CD8-positive, alpha-beta memory T cell (primary cell): ENCODE results near the gene PCNX1. TPM values are rescaled to one million over a fixed set of nuclear protein-coding genes. Genes with fewer than 3 reads are reported as not detected.

Experiments
- CTCF ChIA-PET: fragments of 350-600 bp; sonication (Branson Sonifier 250); formaldehyde crosslinking; loops from one replicate; lab custom pipeline; 2021; ENCODE audit warnings: antibody characterized with exemption; lab: Charles Lee
- POLR2A ChIA-PET: fragments of 350-600 bp; sonication (Branson Sonifier 250); formaldehyde crosslinking; loops from one replicate; lab custom pipeline; 2021; ENCODE audit warnings: antibody characterized with exemption; lab: Charles Lee
- DNase-seq, 5 donors: peaks; one replicate each; pipeline versions ENCODE4 v3.0.0 to v3.0.0-alpha.2; 2020 to 2022; ENCODE audit warnings: mixed read lengths in 1 of 5
- H3K27ac ChIP-seq: one replicate; pipeline ENCODE4 v1.7.0; 2013; ENCODE audit warnings: low read depth, mild to moderate bottlenecking, low read length, moderate library complexity
- H3K27me3 ChIP-seq: 2 replicates; pipeline ENCODE4 v1.7.0; 2013; ENCODE audit warnings: low read length, mild to moderate bottlenecking; ENCODE audit not compliant: insufficient read depth, poor library complexity, severe bottlenecking
- H3K36me3 ChIP-seq: 2 replicates; pipeline ENCODE4 v1.7.0; 2013; ENCODE audit warnings: mild to moderate bottlenecking, low read length, moderate library complexity; ENCODE audit not compliant: insufficient read depth
- H3K4me1 ChIP-seq: 2 replicates; pipeline ENCODE4 v1.7.0; 2013; ENCODE audit warnings: mild to moderate bottlenecking, low read length, moderate library complexity; ENCODE audit not compliant: insufficient read depth
- H3K4me3 ChIP-seq: 2 replicates; pipeline ENCODE4 v1.7.0; 2013; ENCODE audit warnings: mild to moderate bottlenecking, low read length
- H3K9me3 ChIP-seq: 2 replicates; pipeline ENCODE4 v1.7.0; 2013; ENCODE audit warnings: mild to moderate bottlenecking, low read length
- H3K27ac Mint-ChIP-seq, 8 donors: one replicate each; pipeline ENCODE4 v1.8.0; 2020 to 2021; ENCODE audit warnings: mixed read lengths in 8 of 8, mild to moderate bottlenecking in 6 of 8, inconsistent platforms in 3 of 8, moderate library complexity in 3 of 8
- H3K27me3 Mint-ChIP-seq, 2 donors: one replicate each; pipeline ENCODE4 v1.8.0; 2020 to 2021; ENCODE audit warnings: mixed read lengths in 2 of 2, mild to moderate bottlenecking in 1 of 2, moderate library complexity in 1 of 2
- H3K36me3 Mint-ChIP-seq, 3 donors: one replicate each; pipeline ENCODE4 v1.8.0; 2020 to 2021; ENCODE audit warnings: mixed read lengths in 3 of 3, inconsistent platforms in 1 of 3, mild to moderate bottlenecking in 1 of 3
- H3K4me1 Mint-ChIP-seq, 3 donors: one replicate each; pipeline ENCODE4 v1.8.0; 2020 to 2021; ENCODE audit warnings: mixed read lengths in 3 of 3, inconsistent platforms in 1 of 3, mild to moderate bottlenecking in 1 of 3
- H3K4me3 Mint-ChIP-seq, 7 donors: one replicate each; pipeline ENCODE4 v1.8.0; 2020 to 2021; ENCODE audit warnings: mixed read lengths in 7 of 7, mild to moderate bottlenecking in 6 of 7, moderate library complexity in 4 of 7, inconsistent platforms in 2 of 7
- H3K9me3 Mint-ChIP-seq, 5 donors: one replicate each; pipeline ENCODE4 v1.8.0; 2020 to 2022; ENCODE audit warnings: mixed read lengths in 5 of 5, mild to moderate bottlenecking in 3 of 5, moderate library complexity in 2 of 5, inconsistent platforms in 1 of 5
- polyA plus RNA-seq: library from polyadenylated mRNA; unstranded; fragments of 300-500 nt; fragmentation: Illumina TruSeq; gene quantifications from one replicate; pipeline ENCODE4 v1.2.3, GENCODE V29; 2021
- total RNA-seq, 2 experiments: library from RNA; stranded (reverse); gene quantifications; one replicate each; pipeline ENCODE4 v1.2.3, GENCODE V29; 2021

Gene PCNX1
- total and polyA plus RNA-seq, 3 experiments from 2014 or later, result 13.4 to 46.2 (median 37.4) TPM

DNA sequence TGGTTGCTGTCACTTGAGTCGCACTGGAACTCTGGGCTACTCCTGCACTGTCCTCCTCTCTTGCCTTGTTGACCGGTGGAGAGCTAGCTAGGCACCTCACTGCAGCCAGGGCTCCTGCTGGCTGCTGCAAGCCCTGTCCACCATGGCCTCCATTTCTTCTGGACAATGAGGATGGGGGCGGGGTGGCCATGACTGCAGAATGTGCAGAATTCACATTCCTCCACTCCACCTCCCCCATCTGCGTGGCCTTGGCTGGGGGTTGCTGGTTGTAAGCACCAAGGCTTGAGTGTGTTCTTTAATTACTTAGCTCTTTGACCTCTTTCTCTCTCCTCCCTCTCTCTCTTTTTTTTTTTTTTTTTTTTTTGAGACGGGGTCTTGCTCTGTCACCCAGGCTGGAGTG lies 248.5 kb downstream of the PCNX1 start:
- Mint-ChIP-seq H3K36me3 (peaks cover 0 to 21% (median under 1%) of the 10 kb centered on the region in 3 donors), H3K27ac (peak overlapping the region in 1 of 8 donors; percentile 47), H3K4me3 (no peak overlapping the region), H3K27me3 (peaks cover 0 to 3% of the 10 kb centered on the region in 2 donors), H3K4me1 (no peaks in the 10 kb centered on the region), H3K9me3 (peaks cover 0 to 9% (median 7%) of the 10 kb centered on the region in 5 donors)
- Histone ChIP-seq H3K27ac (no peak overlapping the region), H3K4me1 (no peaks in the 10 kb centered on the region), H3K36me3 (no peaks in the 10 kb centered on the region), H3K4me3 (no peak overlapping the region), H3K27me3 (no peaks in the 10 kb centered on the region), H3K9me3 (no peaks in the 10 kb centered on the region)
- DNase-seq, result no peak
- POLR2A ChIA-PET, result no interaction called here
- CTCF ChIA-PET, result no interaction called here

DNA sequence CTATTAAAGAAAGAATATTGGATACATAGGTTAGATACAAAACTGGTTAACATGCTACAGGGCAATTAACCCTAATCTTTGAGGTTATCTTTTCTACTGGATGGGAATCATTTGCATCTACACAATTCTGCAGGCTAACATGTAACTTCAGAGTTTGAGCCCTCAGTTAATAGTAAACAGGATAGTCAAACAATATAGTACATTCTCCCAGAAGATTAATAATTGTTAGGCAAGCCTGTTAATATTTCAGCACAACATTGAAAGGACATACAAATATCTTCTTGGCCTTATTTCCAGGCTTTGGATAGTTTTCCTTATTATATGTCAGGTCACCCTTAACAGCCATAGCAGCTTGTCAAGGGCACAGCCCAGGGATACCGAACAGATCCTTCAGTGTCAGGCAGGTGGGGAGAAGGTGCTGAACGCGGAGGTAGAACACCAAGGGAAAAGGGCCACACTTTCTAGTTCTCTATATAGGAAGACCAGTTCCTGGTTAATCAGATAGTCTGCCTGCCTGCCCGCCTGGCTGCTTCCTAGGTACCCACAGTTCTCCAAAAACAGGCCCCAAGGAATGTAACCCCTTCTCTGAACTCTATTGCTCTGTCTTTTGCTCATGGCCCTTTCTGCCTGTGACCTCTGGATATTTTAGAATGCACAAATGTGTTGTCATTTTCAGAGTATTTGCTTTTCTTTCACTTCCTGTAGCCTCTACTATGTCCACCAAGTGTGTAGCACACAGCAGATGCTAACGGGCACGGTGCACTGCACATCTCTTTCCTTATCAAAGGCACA lies 256.0 kb downstream of the PCNX1 start:
- ChIA-PET CTCF (no interaction called here), POLR2A (no interaction called here)
- no peak overlapping the region for H3K27ac ChIP-seq
- H3K27me3 ChIP-seq, result no peaks in the 10 kb centered on the region
- peak overlapping the region in 3 of 8 donors; percentile 18 to 57 (median 51) for H3K27ac Mint-ChIP-seq
- H3K36me3 ChIP-seq, result no peaks in the 10 kb centered on the region
- no peak overlapping the region for H3K4me3 ChIP-seq
- DNase-seq, result no peak
- H3K4me3 Mint-ChIP-seq, result peak overlapping the region in 1 of 7 donors; percentile 0
- peaks cover 0 to 2% (median 0%) of the 10 kb centered on the region in 3 donors for H3K36me3 Mint-ChIP-seq
- no peaks in the 10 kb centered on the region for H3K9me3 ChIP-seq
- H3K27me3 Mint-ChIP-seq, result peaks cover 0 to 3% of the 10 kb centered on the region in 2 donors
- no peaks in the 10 kb centered on the region for H3K9me3 Mint-ChIP-seq
- H3K4me1 ChIP-seq, result no peaks in the 10 kb centered on the region
- H3K4me1 Mint-ChIP-seq, result peaks cover 5 to 6% (median 5%) of the 10 kb centered on the region in 3 donors

DNA sequence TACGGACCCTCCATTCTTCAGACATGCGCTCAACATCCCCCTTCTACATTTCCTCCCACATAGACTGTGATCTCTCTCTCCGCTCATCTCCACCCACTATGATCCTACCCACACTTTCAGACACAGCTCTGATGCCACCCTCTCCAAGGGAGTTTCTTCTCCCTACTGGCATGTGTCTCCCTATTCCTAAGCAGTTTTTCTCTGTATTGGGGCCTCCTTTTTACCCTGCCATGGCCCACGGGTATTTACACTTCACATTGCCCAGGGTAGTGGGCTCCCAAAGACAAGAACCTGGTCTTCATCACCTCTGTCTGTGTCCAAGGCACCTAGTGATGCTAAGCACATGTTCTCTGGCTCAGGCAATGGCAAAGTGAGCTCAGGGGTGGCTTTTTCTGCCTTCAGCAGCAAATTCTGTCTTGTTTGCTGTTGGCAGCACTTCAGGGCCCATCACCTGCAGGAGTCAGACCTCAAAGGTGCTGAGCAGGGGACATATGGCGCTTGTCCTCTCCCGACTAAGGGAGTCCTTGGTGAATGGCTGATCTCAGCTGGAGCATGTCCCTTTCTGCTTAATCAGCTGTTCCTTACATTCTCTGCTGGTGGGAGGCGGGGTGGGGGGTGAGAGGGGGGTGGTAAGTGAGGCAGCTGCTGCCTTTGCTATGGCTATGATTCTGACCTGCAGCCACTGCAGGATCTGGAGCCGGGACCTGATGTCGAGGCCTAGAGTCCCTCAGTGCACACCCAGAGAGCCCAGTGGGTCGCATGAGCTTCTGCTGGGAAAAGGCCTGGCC lies 256.8 kb downstream of the PCNX1 start:
- Mint-ChIP-seq H3K27ac (peak overlapping the region in 3 of 8 donors; percentile 18 to 48 (median 28)), H3K27me3 (peaks cover 0 to 4% of the 10 kb centered on the region in 2 donors), H3K4me3 (peak overlapping the region in 1 of 7 donors; percentile 0), H3K4me1 (peaks cover 13 to 14% (median 13%) of the 10 kb centered on the region in 3 donors), H3K9me3 (no peaks in the 10 kb centered on the region), H3K36me3 (peaks cover 0 to 2% (median 0%) of the 10 kb centered on the region in 3 donors)
- Histone ChIP-seq H3K4me3 (no peak overlapping the region), H3K9me3 (no peaks in the 10 kb centered on the region), H3K36me3 (no peaks in the 10 kb centered on the region), H3K4me1 (no peaks in the 10 kb centered on the region), H3K27ac (no peak overlapping the region), H3K27me3 (no peaks in the 10 kb centered on the region)
- CTCF ChIA-PET, result interaction anchor here (1.6 kb wide), 1 partner anchor 589 kb away, joined by 5 read pairs; no protein-coding TSS in a partner anchor
- DNase-seq, result no peak
- POLR2A ChIA-PET, result no interaction called here

Other genes starting within 250 kb of the PCNX1 start
- gene MAP3K9, start 97.9 kb upstream of the PCNX1 start, total RNA-seq, result 1 to 10 TPM; 4.0 to 4.7 TPM
- 1.9 TPM for gene MAP3K9, start 97.9 kb upstream of the PCNX1 start, polyA plus RNA-seq